K562 (cell line): ENCODE data around the gene TMEM217. TPM values are rescaled to one million over a fixed set of nuclear protein-coding genes. Genes with fewer than 3 reads are reported as not detected.

Experiments used
- ASH1L ChIP-seq: fragments of 450-650 bp; IDR thresholded peaks from 2 replicates; pipeline ENCODE4 v1.6.1; 2018; ENCODE audit warnings: borderline replicate concordance, mild to moderate bottlenecking, low read depth; ENCODE audit not compliant: partially characterized antibody
- CREB1 ChIP-seq, 2 experiments: sonication (generic) in 1 of 2; formaldehyde crosslinking in 1 of 2; IDR thresholded peaks; 2 replicates each; pipeline versions ENCODE4 v1.6.1 to v1.8.0; 2012 to 2022; ENCODE audit warnings: inconsistent platforms in 1 of 2, mild to moderate bottlenecking in 1 of 2, missing genetic modification reagents in 1 of 2, moderate library complexity in 1 of 2
- DMBX1 ChIP-seq: fragments of 250-450 bp; sonication (Bioruptor Pico); IDR thresholded peaks from 2 replicates; pipeline ENCODE4 v1.8.0; 2022; ENCODE audit warnings: inconsistent platforms, mild to moderate bottlenecking, moderate library complexity, borderline replicate concordance
- EGR1 ChIP-seq: fragments of 450-650 bp; conservative IDR thresholded peaks from 2 replicates; pipeline ENCODE4 v1.6.1; 2017; ENCODE audit warnings: mild to moderate bottlenecking
- ETV5 ChIP-seq: sonication (generic); formaldehyde crosslinking; IDR thresholded peaks from 2 replicates; pipeline ENCODE4 v1.4.0; 2020; ENCODE audit warnings: low read depth, mild to moderate bottlenecking, missing genetic modification reagents
- FOSL1 ChIP-seq: fragments of 200-800 bp; sonication (Bioruptor generic); conservative IDR thresholded peaks from 2 replicates; pipeline ENCODE4 v1.6.1; 2016; ENCODE audit warnings: missing genetic modification characterization, missing compliant biosample characterization
- GATAD2A ChIP-seq: fragments of 450-650 bp; IDR thresholded peaks from 2 replicates; pipeline ENCODE4 v1.6.1; 2017
- JUND ChIP-seq, 2 experiments: IDR thresholded peaks; 2 replicates in 1 of 2; 3 replicates in 1 of 2; pipeline ENCODE4 v1.6.1; 2011; ENCODE audit warnings: borderline replicate concordance in 2 of 2, low read depth in 2 of 2, low read length in 2 of 2, improper control_type of control experiment in 1 of 2, missing biosample characterization in 1 of 2, missing genetic modification characterization in 1 of 2, missing genetic modification reagents in 1 of 2
- KHSRP ChIP-seq: fragments of 450-650 bp; IDR thresholded peaks from 2 replicates; pipeline ENCODE4 v1.6.1; 2017
- LEF1 ChIP-seq: fragments of 450-650 bp; IDR thresholded peaks from 2 replicates; pipeline ENCODE4 v1.6.1; 2016; ENCODE audit warnings: mild to moderate bottlenecking
- MAZ ChIP-seq, 2 experiments: fragments of 450-650 bp in 1 of 2; sonication (generic) in 1 of 2; formaldehyde crosslinking; IDR thresholded peaks in 1 of 2; conservative IDR thresholded peaks in 1 of 2; 2 replicates each; pipeline versions ENCODE4 v1.4.0 to v1.5.0; 2020; ENCODE audit warnings: mild to moderate bottlenecking in 1 of 2, missing genetic modification reagents in 1 of 2
- MCM2 ChIP-seq: fragments of 450-650 bp; IDR thresholded peaks from 2 replicates; pipeline ENCODE4 v1.6.1; 2017; ENCODE audit warnings: low read depth, mild to moderate bottlenecking
- MTA1 ChIP-seq: fragments of 450-650 bp; IDR thresholded peaks from 2 replicates; pipeline ENCODE4 v1.6.1; 2017; ENCODE audit warnings: borderline replicate concordance
- NFIX ChIP-seq: fragments of 250-450 bp; sonication (Bioruptor Pico); IDR thresholded peaks from 2 replicates; pipeline ENCODE4 v1.4.0; 2020; ENCODE audit warnings: low read depth, mild to moderate bottlenecking, moderate library complexity
- NR4A1 ChIP-seq, 2 experiments: fragments of 250-450 bp in 1 of 2; fragments of 450-650 bp in 1 of 2; sonication (Bioruptor Pico) in 1 of 2; IDR thresholded peaks; 2 replicates each; pipeline versions ENCODE4 v1.4.0 to v1.6.1; 2016 to 2020; ENCODE audit warnings: mild to moderate bottlenecking in 2 of 2, missing compliant biosample characterization in 1 of 2, missing genetic modification characterization in 1 of 2, moderate library complexity in 1 of 2
- RAD21 ChIP-seq, 2 experiments: fragments of 250-450 bp in 1 of 2; fragments of 450-650 bp in 1 of 2; sonication (Bioruptor Pico) in 1 of 2; formaldehyde crosslinking in 1 of 2; IDR thresholded peaks in 1 of 2; conservative IDR thresholded peaks in 1 of 2; 2 replicates each; pipeline versions ENCODE4 v1.4.0 to v1.8.0; 2020 to 2022; ENCODE audit warnings: mild to moderate bottlenecking in 2 of 2, moderate library complexity in 1 of 2
- SMARCE1 ChIP-seq: fragments of 450-650 bp; IDR thresholded peaks from 2 replicates; pipeline ENCODE4 v1.7.1; 2016; ENCODE audit warnings: mild to moderate bottlenecking
- TBL1XR1 ChIP-seq, 2 experiments: IDR thresholded peaks; 2 replicates each; pipeline ENCODE4 v1.6.1; 2012; ENCODE audit warnings: improper control_type of control experiment in 2 of 2, low read length in 2 of 2, mild to moderate bottlenecking in 1 of 2
- ZBTB1 ChIP-seq: sonication (generic); formaldehyde crosslinking; IDR thresholded peaks from 2 replicates; pipeline ENCODE4 v1.8.1; 2023; ENCODE audit warnings: missing genetic modification reagents, low read depth, mild to moderate bottlenecking, borderline replicate concordance
- ZNF764 ChIP-seq: fragments of 250-450 bp; sonication (Bioruptor Pico); IDR thresholded peaks from 2 replicates; pipeline ENCODE4 v1.4.0; 2020; ENCODE audit warnings: low read depth, mild to moderate bottlenecking, moderate library complexity
- ZSCAN32 ChIP-seq: fragments of 450-650 bp; formaldehyde crosslinking; IDR thresholded peaks from 2 replicates; pipeline ENCODE4 v1.4.0; 2020; ENCODE audit warnings: mild to moderate bottlenecking, moderate library complexity
- polyA plus RNA-seq, 8 experiments: library from polyadenylated mRNA; depleted of rRNA in 4 of 8; stranded (reverse) in 5 of 8; unstranded in 3 of 8; fragments of >200 nt; fragmentation: Nextera tagmentation in 2 of 8; fragmentation: Illumina TruSeq in 1 of 8; extraction: Ambion mirVana in 2 of 8; extraction: Trizol in 1 of 8; gene quantifications; 2 replicates each; pipeline versions ENCODE4 v1.2.1 to v1.2.3, GENCODE V29; 2011 to 2014; ENCODE audit warnings: inconsistent platforms in 1 of 8, missing spikeins in 1 of 8
- total RNA-seq, 7 experiments: library from RNA; depleted of rRNA in 6 of 7; stranded (reverse); fragments of >200 nt in 6 of 7; fragmentation: Illumina TruSeq in 2 of 7; extraction: Trizol in 2 of 7; gene quantifications; 2 replicates each; pipeline versions ENCODE4 v1.2.1 to v1.2.3, GENCODE V29; 2011 to 2021; ENCODE audit warnings: low replicate concordance in 1 of 7
- TF ChIP-seq, protein P1 (sequence below): fragments of 250-450 bp; sonication (Bioruptor Pico); IDR thresholded peaks from 2 replicates; pipeline ENCODE4 v1.4.0; 2020
- TF ChIP-seq, protein P2 (sequence below): sonication (generic); formaldehyde crosslinking; IDR thresholded peaks from 2 replicates; pipeline ENCODE4 v1.8.0; 2022; ENCODE audit warnings: mild to moderate bottlenecking, missing genetic modification reagents
- TF ChIP-seq, protein P3 (sequence below): fragments of 450-650 bp; formaldehyde crosslinking; IDR thresholded peaks from 2 replicates; pipeline ENCODE4 v1.4.0; 2022; ENCODE audit warnings: missing genetic modification characterization

Gene TMEM217
- total and polyA plus RNA-seq, 9 of the 15 experiments (the other 6 are each of a cell fraction or from before 2014, with no cell fraction given): 1.3 to 8.0 (median 1.9) TPM

GRCh38 chr6:37177077-37177934 lies 80.6 kb downstream of the TMEM217 start (continued):
- peak; percentile 18; the same call in 1 of the 2 replicates for TF ChIP-seq KHSRP
- peak; percentile 10; the same call in 1 of the 2 replicates for TF ChIP-seq ZSCAN32
- TF ChIP-seq RAD21 (CRISPR knock-in tag; conservative IDR thresholded peaks at IDR 0.05 in 1 of 2, IDR thresholded peaks at IDR 0.05 in 1 of 2): peak; percentile 47 to 71
- peak; percentile 93 for TF ChIP-seq GATAD2A
- no peak for TF ChIP-seq MCM2
- TF ChIP-seq NFIX (CRISPR knock-in tag): no peak
- no peak for TF ChIP-seq ASH1L
- TF ChIP-seq TBL1XR1 (IDR thresholded peaks at IDR 0.05; ENCODE audit: low read length in 2 of 2): peak in 1 of 2 experiments; percentile 76; a peak in 3 of 4 replicates
- peak; percentile 86; the same call in 1 of the 2 replicates for TF ChIP-seq MTA1
- peak; percentile 76; the same call in 1 of the 2 replicates for TF ChIP-seq ETV5 (CRISPR knock-in tag)
- TF ChIP-seq, protein P1, sequence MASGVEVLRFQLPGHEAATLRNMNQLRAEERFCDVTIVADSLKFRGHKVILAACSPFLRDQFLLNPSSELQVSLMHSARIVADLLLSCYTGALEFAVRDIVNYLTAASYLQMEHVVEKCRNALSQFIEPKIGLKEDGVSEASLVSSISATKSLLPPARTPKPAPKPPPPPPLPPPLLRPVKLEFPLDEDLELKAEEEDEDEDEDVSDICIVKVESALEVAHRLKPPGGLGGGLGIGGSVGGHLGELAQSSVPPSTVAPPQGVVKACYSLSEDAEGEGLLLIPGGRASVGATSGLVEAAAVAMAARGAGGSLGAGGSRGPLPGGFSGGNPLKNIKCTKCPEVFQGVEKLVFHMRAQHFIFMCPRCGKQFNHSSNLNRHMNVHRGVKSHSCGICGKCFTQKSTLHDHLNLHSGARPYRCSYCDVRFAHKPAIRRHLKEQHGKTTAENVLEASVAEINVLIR (CRISPR knock-in tag): no peak
- TF ChIP-seq, protein P2, sequence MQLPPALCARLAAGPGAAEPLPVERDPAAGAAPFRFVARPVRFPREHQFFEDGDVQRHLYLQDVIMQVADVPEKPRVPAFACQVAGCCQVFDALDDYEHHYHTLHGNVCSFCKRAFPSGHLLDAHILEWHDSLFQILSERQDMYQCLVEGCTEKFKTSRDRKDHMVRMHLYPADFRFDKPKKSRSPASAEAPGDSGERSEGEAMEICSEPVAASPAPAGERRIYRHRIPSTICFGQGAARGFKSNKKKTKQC (CRISPR knock-in tag): no peak
- peak; percentile 10 to 61; a peak in 2 of 4 replicates for TF ChIP-seq MAZ (CRISPR knock-in tag; conservative IDR thresholded peaks at IDR 0.05 in 1 of 2, IDR thresholded peaks at IDR 0.05 in 1 of 2)
- TF ChIP-seq ZNF764: peak; percentile 39; the same call in 1 of the 2 replicates
- TF ChIP-seq NR4A1 (CRISPR knock-in tag; IDR thresholded peaks at IDR 0.05): peak; percentile 68; the same call in 1 of the 2 replicates
- peak; percentile 45; the same call in 1 of the 2 replicates for TF ChIP-seq NR4A1 (tag; IDR thresholded peaks at IDR 0.05)
- TF ChIP-seq FOSL1 (tag): peak; percentile 35; the same call in 1 of the 2 replicates
- TF ChIP-seq, protein P3, sequence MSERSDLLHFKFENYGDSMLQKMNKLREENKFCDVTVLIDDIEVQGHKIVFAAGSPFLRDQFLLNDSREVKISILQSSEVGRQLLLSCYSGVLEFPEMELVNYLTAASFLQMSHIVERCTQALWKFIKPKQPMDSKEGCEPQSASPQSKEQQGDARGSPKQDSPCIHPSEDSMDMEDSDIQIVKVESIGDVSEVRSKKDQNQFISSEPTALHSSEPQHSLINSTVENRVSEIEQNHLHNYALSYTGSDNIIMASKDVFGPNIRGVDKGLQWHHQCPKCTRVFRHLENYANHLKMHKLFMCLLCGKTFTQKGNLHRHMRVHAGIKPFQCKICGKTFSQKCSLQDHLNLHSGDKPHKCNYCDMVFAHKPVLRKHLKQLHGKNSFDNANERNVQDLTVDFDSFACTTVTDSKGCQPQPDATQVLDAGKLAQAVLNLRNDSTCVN (CRISPR knock-in tag): peak; percentile 79; the same call in 1 of the 2 replicates
- TF ChIP-seq ZBTB1 (CRISPR knock-in tag): no peak
- no peak for TF ChIP-seq CREB1 (IDR thresholded peaks at IDR 0.05)
- TF ChIP-seq CREB1 (CRISPR knock-in tag; IDR thresholded peaks at IDR 0.05): 0 out of 2 replicates have a peak, but pooled peaks have one; percentile 19
- TF ChIP-seq JUND (IDR thresholded peaks at IDR 0.05; ENCODE audit: borderline replicate concordance, low read depth, low read length): peak; percentile 38; the same call in 1 of the 2 replicates
- TF ChIP-seq JUND (tag; IDR thresholded peaks at IDR 0.05; ENCODE audit: borderline replicate concordance, low read depth, low read length): no peak; the same call in 2 of the 3 replicates
- TF ChIP-seq DMBX1 (CRISPR knock-in tag): peak; percentile 60; the same call in 1 of the 2 replicates
- TF ChIP-seq SMARCE1: peak; percentile 68
- peak; percentile 64; the same call in 1 of the 2 replicates for TF ChIP-seq LEF1
- TF ChIP-seq EGR1: no peak
